ENCODE data around the gene FSTL3. TPM values are rescaled to one million over a fixed set of nuclear protein-coding genes. Genes with fewer than 3 reads are reported as not detected.

Gene FSTL3
- total and polyA plus RNA-seq, 2 of the 13 experiments (the other 11 are each of a cell fraction or from before 2014, with no cell fraction given): 13.5 to 15.6 TPM

- no peak for TF ChIP-seq ATF5 (CRISPR knock-in tag; IDR thresholded peaks at IDR 0.05; ENCODE audit: low read depth)
- no peak; the same call in 1 of the 2 replicates for TF ChIP-seq KAT7 (CRISPR knock-in tag; IDR thresholded peaks at IDR 0.05; ENCODE audit: borderline replicate concordance)
- TF ChIP-seq FOSL1 (CRISPR knock-in tag; IDR thresholded peaks at IDR 0.05; ENCODE audit: borderline replicate concordance): no peak
- TF ChIP-seq MXD1 (CRISPR knock-in tag; IDR thresholded peaks at IDR 0.05): peak; percentile 35; the same call in 1 of the 2 replicates
- no peak for TF ChIP-seq ZUFSP (CRISPR knock-in tag; IDR thresholded peaks at IDR 0.05; ENCODE audit: borderline replicate concordance)
- TF ChIP-seq ZFP36L1 (CRISPR knock-in tag; IDR thresholded peaks at IDR 0.05): peak; percentile 67; the same call in 1 of the 2 replicates
- TF ChIP-seq ARNT2 (CRISPR knock-in tag; IDR thresholded peaks at IDR 0.05; ENCODE audit: low read depth): peak; percentile 32; the same call in 1 of the 2 replicates
- TF ChIP-seq GFI1 (CRISPR knock-in tag; IDR thresholded peaks at IDR 0.05; ENCODE audit: borderline replicate concordance): peak; percentile 99
- peak; percentile 95 for TF ChIP-seq SALL1 (CRISPR knock-in tag; IDR thresholded peaks at IDR 0.05)
- TF ChIP-seq TP53 (CRISPR knock-in tag; conservative IDR thresholded peaks at IDR 0.05): no peak
- TF ChIP-seq EHMT2 (IDR thresholded peaks at IDR 0.05; ENCODE audit: borderline replicate concordance, low read depth, low read length): no peak
- no peak for TF ChIP-seq NFYC (CRISPR knock-in tag; IDR thresholded peaks at IDR 0.05)
- TF ChIP-seq HOMEZ (CRISPR knock-in tag; IDR thresholded peaks at IDR 0.05; ENCODE audit: low read depth): no peak
- TF ChIP-seq CEBPG (CRISPR knock-in tag; IDR thresholded peaks at IDR 0.05): peak; percentile 60
- TF ChIP-seq MAZ (IDR thresholded peaks at IDR 0.05; ENCODE audit: borderline replicate concordance, low read depth, low read length): no peak; the same call in 1 of the 2 replicates
- peak; percentile 42; the same call in 1 of the 2 replicates for TF ChIP-seq MAZ (CRISPR knock-in tag; IDR thresholded peaks at IDR 0.05; ENCODE audit: low read depth)
- no peak for TF ChIP-seq GPN1 (CRISPR knock-in tag; IDR thresholded peaks at IDR 0.05; ENCODE audit: borderline replicate concordance)
- TF ChIP-seq SMARCE1 (IDR thresholded peaks at IDR 0.05; ENCODE audit: borderline replicate concordance): no peak
- TF ChIP-seq TARDBP (CRISPR knock-in tag; IDR thresholded peaks at IDR 0.05): peak; percentile 53; the same call in 1 of the 2 replicates
- no peak for TF ChIP-seq TBX3 (IDR thresholded peaks at IDR 0.05; ENCODE audit: borderline replicate concordance)
- TF ChIP-seq RXRA (CRISPR knock-in tag; IDR thresholded peaks at IDR 0.05): peak; percentile 95
- TF ChIP-seq MIXL1 (CRISPR knock-in tag; IDR thresholded peaks at IDR 0.05): 0 out of 2 replicates have a peak, but pooled peaks have one; percentile 18
- peak; percentile 37; the same call in 1 of the 2 replicates for TF ChIP-seq CBX5 (CRISPR knock-in tag; IDR thresholded peaks at IDR 0.05; ENCODE audit: borderline replicate concordance)
- no peak for TF ChIP-seq THAP8 (CRISPR knock-in tag; IDR thresholded peaks at IDR 0.05; ENCODE audit: borderline replicate concordance)
- TF ChIP-seq MNT (IDR thresholded peaks at IDR 0.05): peak; percentile 60
Measured at GRCh38 chr19:660793-661426, 15.3 kb upstream of the FSTL3 start (continued).

Measured in HepG2 (cell line).